Stimulated activated CD8-positive, alpha-beta memory T cell treated with anti-CD3 and anti-CD28 coated beads, Interleukin-15, amount 100 ng/mL, for 48 hours (primary cell): ENCODE measurements around the gene BCL2L13.
A peak's percentile ranks its signal among the peaks of the same experiment; 100 is the strongest.
"Not testable (repeated sequence)": the region's sequence is repeated elsewhere in the genome, so short reads cannot be mapped to it uniquely, and the experiment has no call there.

ENCODE experiments used
- DNase-seq, 2 donors: peaks; one replicate each; pipeline ENCODE4 v3.0.0-alpha.2; 2020; ENCODE audit warnings: low read depth in 2 of 2

Gene BCL2L13

GRCh38 chr22:17761138-17761488, 122.6 kb downstream of the BCL2L13 start:
- no peak for DNase-seq

- not testable (repeated sequence) for DNase-seq
Measured at GRCh38 chr22:17763442-17763841, 124.9 kb downstream of the BCL2L13 start.

- no peak for DNase-seq
Measured at GRCh38 chr22:17764036-17764435, 125.5 kb downstream of the BCL2L13 start.

- not testable (repeated sequence) for DNase-seq
Measured at GRCh38 chr22:17764852-17765251, 126.3 kb downstream of the BCL2L13 start.

GRCh38 chr22:17767233-17768065, 128.9 kb downstream of the BCL2L13 start:
- DNase-seq: peak; percentile 50 to 58

GRCh38 chr22:17769013-17769715, 130.6 kb downstream of the BCL2L13 start:
- DNase-seq: no peak

GRCh38 chr22:17769716-17770082, 131.1 kb downstream of the BCL2L13 start:
- no peak for DNase-seq

GRCh38 chr22:17770180-17771077, 131.9 kb downstream of the BCL2L13 start:
- no peak for DNase-seq

- no peak for DNase-seq
Measured at GRCh38 chr22:17772249-17772957, 133.8 kb downstream of the BCL2L13 start.

GRCh38 chr22:17772958-17773605, 134.5 kb downstream of the BCL2L13 start:
- no peak for DNase-seq

GRCh38 chr22:17773606-17774205, 135.1 kb downstream of the BCL2L13 start:
- peak; percentile 60 to 70 for DNase-seq

- DNase-seq: no peak
Measured at GRCh38 chr22:17774206-17774925, 135.8 kb downstream of the BCL2L13 start, which contains the start of gene BID. TSS of gene BID (minus strand) at chr22:17774469. CDS start at chr22:17750116, 24,353 bp downstream.

GRCh38 chr22:17774926-17775685, 136.5 kb downstream of the BCL2L13 start:
- no peak for DNase-seq

GRCh38 chr22:17775781-17776465, 137.4 kb downstream of the BCL2L13 start:
- no peak for DNase-seq

GRCh38 chr22:17777005-17777716, 138.6 kb downstream of the BCL2L13 start:
- DNase-seq: peak; percentile 61

GRCh38 chr22:17777717-17778044, 139.1 kb downstream of the BCL2L13 start:
- no peak for DNase-seq

GRCh38 chr22:17778412-17778976, 139.9 kb downstream of the BCL2L13 start:
- no peak for DNase-seq
